ENCODE results near the gene TMEFF2.

DNA sequence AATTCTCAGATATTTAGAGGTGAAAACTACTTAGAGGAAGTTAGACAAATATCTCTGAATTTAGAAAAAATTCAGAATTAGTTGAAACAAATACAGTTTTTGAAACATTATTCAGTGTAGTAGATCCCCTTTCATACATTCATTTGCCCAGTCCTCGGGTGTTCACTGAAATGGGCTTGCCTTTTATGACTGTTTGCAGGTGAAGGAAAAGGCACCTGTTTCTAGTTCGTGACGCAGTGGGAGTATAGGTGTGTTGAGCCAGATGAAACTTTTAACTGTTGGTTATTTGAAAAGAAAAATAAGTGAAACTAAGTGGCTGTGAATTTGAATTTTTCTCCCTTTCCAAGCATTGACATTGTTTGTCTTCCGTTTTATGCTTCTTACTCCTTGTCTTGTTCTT, 28.9 kb downstream of the TMEFF2 start:
- TF ChIP-seq, protein P1, sequence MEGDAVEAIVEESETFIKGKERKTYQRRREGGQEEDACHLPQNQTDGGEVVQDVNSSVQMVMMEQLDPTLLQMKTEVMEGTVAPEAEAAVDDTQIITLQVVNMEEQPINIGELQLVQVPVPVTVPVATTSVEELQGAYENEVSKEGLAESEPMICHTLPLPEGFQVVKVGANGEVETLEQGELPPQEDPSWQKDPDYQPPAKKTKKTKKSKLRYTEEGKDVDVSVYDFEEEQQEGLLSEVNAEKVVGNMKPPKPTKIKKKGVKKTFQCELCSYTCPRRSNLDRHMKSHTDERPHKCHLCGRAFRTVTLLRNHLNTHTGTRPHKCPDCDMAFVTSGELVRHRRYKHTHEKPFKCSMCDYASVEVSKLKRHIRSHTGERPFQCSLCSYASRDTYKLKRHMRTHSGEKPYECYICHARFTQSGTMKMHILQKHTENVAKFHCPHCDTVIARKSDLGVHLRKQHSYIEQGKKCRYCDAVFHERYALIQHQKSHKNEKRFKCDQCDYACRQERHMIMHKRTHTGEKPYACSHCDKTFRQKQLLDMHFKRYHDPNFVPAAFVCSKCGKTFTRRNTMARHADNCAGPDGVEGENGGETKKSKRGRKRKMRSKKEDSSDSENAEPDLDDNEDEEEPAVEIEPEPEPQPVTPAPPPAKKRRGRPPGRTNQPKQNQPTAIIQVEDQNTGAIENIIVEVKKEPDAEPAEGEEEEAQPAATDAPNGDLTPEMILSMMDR (conservative IDR thresholded peaks at IDR 0.05; ENCODE audit: low read depth in 2 of 2), result no peak
- TF ChIP-seq POLR2AphosphoS5 (IDR thresholded peaks at IDR 0.05; ENCODE audit: low read depth), result no peak
- no peak for TF ChIP-seq EZH2 (IDR thresholded peaks at IDR 0.05; ENCODE audit: low read depth, unreplicated experiment)
- no peak for TF ChIP-seq NANOG (IDR thresholded peaks at IDR 0.05; ENCODE audit: borderline replicate concordance)
